A549 (cell line): ENCODE data around the gene HPS5. TPM values are rescaled to one million over a fixed set of nuclear protein-coding genes. Genes with fewer than 3 reads are reported as not detected.

Experiments
- ATAC-seq, 2 experiments: fragments of 200-7000 bp in 1 of 2; fragments of >200 bp in 1 of 2; cut with Nextera tagmentation in 1 of 2; cut with Tn5 transposase in 1 of 2; 3 replicates each; pipeline versions ENCODE4 v1.8.0 to v1.9.1; 2018 to 2020; ENCODE audit warnings: mild to moderate bottlenecking in 1 of 2, moderate library complexity in 1 of 2
- CTCF ChIA-PET: fragments of 300-600 bp; sonication (Branson Sonifier 250); formaldehyde crosslinking; extraction: SDS; loops from one replicate; lab custom pipeline; 2021; ENCODE audit warnings: antibody characterized with exemption, inconsistent platforms; lab: Yijun Ruan, JAX
- POLR2A ChIA-PET: fragments of 350-600 bp; formaldehyde crosslinking; extraction: SDS; loops from one replicate; lab custom pipeline; 2021; ENCODE audit warnings: antibody characterized with exemption, inconsistent platforms; lab: Yijun Ruan, JAX
- DNase-seq, 2 experiments: peaks; one replicate each; pipeline versions ENCODE4 v3.0.0 to v3.0.0-alpha.2; 2011 to 2016; ENCODE audit warnings: low read depth in 1 of 2, low spot score in 1 of 2
- FAIRE-seq: peaks from 2 replicates; lab custom pipeline; 2011; peaks lifted over from hg19 to GRCh38; lab: Jason Lieb, UNC
- H3K27ac ChIP-seq, 2 experiments: fragments of >200 bp; sonication (Bioruptor Twin); formaldehyde crosslinking; 3 replicates each; pipeline ENCODE4 v1.5.1; 2016 to 2017
- H3K4me1 ChIP-seq: fragments of >200 bp; sonication (Bioruptor Twin); formaldehyde crosslinking; 3 replicates; pipeline ENCODE4 v1.6.1; 2016
- H3K4me2 ChIP-seq: fragments of >200 bp; sonication (Bioruptor Twin); formaldehyde crosslinking; 3 replicates; pipeline ENCODE4 v1.6.1; 2016
- H3K4me3 ChIP-seq: fragments of >200 bp; sonication (Bioruptor Twin); formaldehyde crosslinking; 3 replicates; pipeline ENCODE4 v1.5.1; 2016
- H3K9me3 ChIP-seq: fragments of >200 bp; sonication (Bioruptor Twin); formaldehyde crosslinking; 3 replicates; pipeline ENCODE4 v1.6.1; 2016
- CHD2 ChIP-seq: fragments of 150-350 bp; IDR thresholded peaks from 2 replicates; pipeline ENCODE4 v1.6.1; 2014; ENCODE audit warnings: low read length; ENCODE audit not compliant: partially characterized antibody
- CHD4 ChIP-seq: fragments of 200-600 bp; sonication (generic); IDR thresholded peaks from 2 replicates; pipeline ENCODE4 v1.6.1; 2016; ENCODE audit warnings: antibody characterized with exemption, mild to moderate bottlenecking, borderline replicate concordance
- E2F6 ChIP-seq: IDR thresholded peaks from 2 replicates; pipeline ENCODE4 v1.6.1; 2012; ENCODE audit warnings: low read depth, borderline replicate concordance
- EHMT2 ChIP-seq: fragments of 200-600 bp; sonication (generic); IDR thresholded peaks from 2 replicates; pipeline ENCODE4 v1.6.1; 2016; ENCODE audit warnings: antibody characterized with exemption, low read depth, mild to moderate bottlenecking, moderate library complexity
- ELK1 ChIP-seq: fragments of 150-350 bp; IDR thresholded peaks from 2 replicates; pipeline ENCODE4 v1.6.1; 2014; ENCODE audit warnings: low read depth, mild to moderate bottlenecking, low read length
- FOSL2 ChIP-seq, 2 experiments: fragments of 450-650 bp in 1 of 2; fragments of >200 bp in 1 of 2; sonication (Bioruptor Twin) in 1 of 2; formaldehyde crosslinking; IDR thresholded peaks; 2 replicates each; pipeline versions ENCODE4 v1.5.0 to v1.6.1; 2016 to 2020; ENCODE audit warnings: mild to moderate bottlenecking in 1 of 2, moderate library complexity in 1 of 2
- FOXS1 ChIP-seq: fragments of 250-450 bp; sonication (Bioruptor Pico); IDR thresholded peaks from 2 replicates; pipeline ENCODE4 v1.5.0; 2020; ENCODE audit warnings: mild to moderate bottlenecking, moderate library complexity
- JUN ChIP-seq, 2 experiments: fragments of >200 bp; sonication (Bioruptor Twin); formaldehyde crosslinking; IDR thresholded peaks; 2 replicates in 1 of 2; 3 replicates in 1 of 2; pipeline ENCODE4 v1.6.1; 2016 to 2017
- KDM5A ChIP-seq: fragments of 200-600 bp; sonication (generic); IDR thresholded peaks from 2 replicates; pipeline ENCODE4 v1.6.1; 2016; ENCODE audit warnings: antibody characterized with exemption, mild to moderate bottlenecking
- MAZ ChIP-seq: fragments of 150-350 bp; IDR thresholded peaks from 2 replicates; pipeline ENCODE4 v1.6.1; 2014; ENCODE audit warnings: antibody characterized with exemption, low read depth, low read length, borderline replicate concordance
- NR3C1 ChIP-seq: fragments of >200 bp; sonication (Bioruptor Twin); formaldehyde crosslinking; IDR thresholded peaks from 3 replicates; pipeline ENCODE4 v1.6.1; 2017
- PBX3 ChIP-seq: IDR thresholded peaks from 2 replicates; pipeline ENCODE4 v1.6.1; 2012
- SMC3 ChIP-seq: fragments of >200 bp; sonication (Bioruptor Twin); formaldehyde crosslinking; IDR thresholded peaks from 3 replicates; pipeline ENCODE4 v1.6.1; 2018; ENCODE audit warnings: inconsistent platforms
- SREBF2 ChIP-seq: fragments of 450-650 bp; IDR thresholded peaks from 2 replicates; pipeline ENCODE4 v1.6.1; 2014; ENCODE audit warnings: mild to moderate bottlenecking, moderate library complexity
- TFCP2L1 ChIP-seq: fragments of 250-450 bp; sonication (Bioruptor Pico); IDR thresholded peaks from 2 replicates; pipeline ENCODE4 v1.5.0; 2021; ENCODE audit warnings: mild to moderate bottlenecking
- TP53 ChIP-seq: fragments of 250-450 bp; sonication (Bioruptor Pico); IDR thresholded peaks from 2 replicates; pipeline ENCODE4 v1.5.0; 2021; ENCODE audit warnings: mild to moderate bottlenecking, moderate library complexity
- ZC3H11A ChIP-seq: fragments of 450-650 bp; IDR thresholded peaks from 2 replicates; pipeline ENCODE4 v1.6.1; 2014; ENCODE audit warnings: antibody characterized with exemption, mild to moderate bottlenecking
- ZNF302 ChIP-seq: fragments of 250-450 bp; sonication (Bioruptor Pico); IDR thresholded peaks from 2 replicates; pipeline ENCODE4 v1.9.0; 2021; ENCODE audit warnings: inconsistent platforms, mild to moderate bottlenecking, moderate library complexity
- WGBS: methylation state at CpG from one replicate; pipeline ENCODE4 v1.1.6; 2017; ENCODE audit errors: missing lambda C conversion rate; 5-methylcytosine and 5-hydroxymethylcytosine counted together
- polyA plus RNA-seq, 4 experiments: library from polyadenylated mRNA; depleted of rRNA in 3 of 4; stranded (reverse); fragments of >200 nt; fragmentation: RNase III in 1 of 4; extraction: RNeasy Plus Mini Kit Qiagen cat#74134 plus additional on column Dnase treatment in 1 of 4; gene quantifications; 2 replicates in 3 of 4; 3 replicates in 1 of 4; pipeline ENCODE4 v1.2.3, GENCODE V29; 2011 to 2017
- TF ChIP-seq, protein P1 (sequence below): fragments of >200 bp; sonication (Bioruptor Twin); formaldehyde crosslinking; IDR thresholded peaks from 3 replicates; pipeline ENCODE4 v1.5.1; 2016

HPS5 gene
- polyA plus RNA-seq, 2 of the 4 experiments (the other 2 are of a cell fraction), result 18.4 to 29.1 TPM

DNA sequence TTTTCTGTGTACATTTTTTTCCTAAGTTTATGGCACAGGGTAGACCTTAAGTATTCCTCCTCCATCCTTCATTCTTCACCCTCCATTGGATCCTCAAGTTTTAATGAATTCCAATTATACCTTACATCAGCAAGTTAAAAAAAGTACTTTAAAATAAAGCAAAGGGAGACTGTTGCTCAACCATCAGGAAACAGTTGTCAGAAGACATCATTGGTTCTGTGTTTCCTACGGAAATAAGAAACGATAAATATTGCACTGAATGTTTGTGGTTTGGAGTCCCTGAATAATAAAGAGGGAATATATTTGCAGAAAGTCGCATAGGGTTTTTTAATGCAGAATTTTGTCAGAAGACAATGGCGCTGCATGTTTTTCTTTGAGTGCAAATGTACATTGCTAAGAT, 44.3 kb upstream of the HPS5 start (continued):
- TF ChIP-seq CHD4 (no peak), ELK1 (no peak), ZC3H11A (no peak)

DNA sequence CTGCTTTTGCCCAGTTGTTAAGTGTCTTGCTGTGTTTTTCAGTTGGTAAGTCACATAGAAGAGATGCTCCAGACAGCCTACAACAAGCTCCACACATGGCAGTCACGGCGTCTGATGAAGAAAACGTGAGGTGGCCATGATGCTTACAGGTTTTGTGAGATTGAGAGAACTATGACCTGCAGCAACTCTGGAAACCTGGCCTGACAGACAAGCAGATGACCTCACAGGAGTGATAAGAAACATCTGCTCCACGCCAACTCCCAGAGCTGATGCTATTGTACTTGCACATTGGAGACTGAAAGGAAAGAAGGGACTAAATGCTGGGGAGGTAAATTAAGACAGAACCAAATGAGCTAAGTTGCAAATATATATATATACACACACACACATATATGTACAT, 43.8 kb upstream of the HPS5 start:
- FAIRE-seq (no peak), DNase-seq (no peak), ATAC-seq (no peak)
- no peak overlapping the region for H3K4me2 ChIP-seq
- TF ChIP-seq ZC3H11A (no peak), PBX3 (no peak)
- WGBS, result 93% methylated on average over 4 of the region's 4 CpGs
- POLR2A ChIA-PET, result no interaction called here
- H3K9me3 ChIP-seq, result no peaks in the 10 kb centered on the region
- no peak overlapping the region for H3K27ac ChIP-seq
- H3K4me1 ChIP-seq, result no peaks in the 10 kb centered on the region
- CTCF ChIA-PET, result no interaction called here
- H3K4me3 ChIP-seq, result no peak overlapping the region

- DNase-seq, result no peak
- 96% methylated on average over 4 of the region's 4 CpGs for WGBS
- Histone ChIP-seq H3K27ac (no peak overlapping the region), H3K4me3 (no peak overlapping the region), H3K4me1 (no peaks in the 10 kb centered on the region), H3K9me3 (no peaks in the 10 kb centered on the region), H3K4me2 (no peak overlapping the region)
- ChIA-PET POLR2A (no interaction called here), CTCF (interaction anchor here (0.6 to 2.0 kb wide), 3 partner anchors 9 to 20 kb away, joined by 3 to 5 read pairs (median 5); no protein-coding TSS in a partner anchor)
- ATAC-seq, result no peak
- no peak for TF ChIP-seq SMC3
- TF ChIP-seq, protein P1, sequence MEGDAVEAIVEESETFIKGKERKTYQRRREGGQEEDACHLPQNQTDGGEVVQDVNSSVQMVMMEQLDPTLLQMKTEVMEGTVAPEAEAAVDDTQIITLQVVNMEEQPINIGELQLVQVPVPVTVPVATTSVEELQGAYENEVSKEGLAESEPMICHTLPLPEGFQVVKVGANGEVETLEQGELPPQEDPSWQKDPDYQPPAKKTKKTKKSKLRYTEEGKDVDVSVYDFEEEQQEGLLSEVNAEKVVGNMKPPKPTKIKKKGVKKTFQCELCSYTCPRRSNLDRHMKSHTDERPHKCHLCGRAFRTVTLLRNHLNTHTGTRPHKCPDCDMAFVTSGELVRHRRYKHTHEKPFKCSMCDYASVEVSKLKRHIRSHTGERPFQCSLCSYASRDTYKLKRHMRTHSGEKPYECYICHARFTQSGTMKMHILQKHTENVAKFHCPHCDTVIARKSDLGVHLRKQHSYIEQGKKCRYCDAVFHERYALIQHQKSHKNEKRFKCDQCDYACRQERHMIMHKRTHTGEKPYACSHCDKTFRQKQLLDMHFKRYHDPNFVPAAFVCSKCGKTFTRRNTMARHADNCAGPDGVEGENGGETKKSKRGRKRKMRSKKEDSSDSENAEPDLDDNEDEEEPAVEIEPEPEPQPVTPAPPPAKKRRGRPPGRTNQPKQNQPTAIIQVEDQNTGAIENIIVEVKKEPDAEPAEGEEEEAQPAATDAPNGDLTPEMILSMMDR, result no peak
- no peak for TF ChIP-seq CHD2
- TF ChIP-seq FOSL2 (IDR thresholded peaks at IDR 0.05), result no peak
- no peak for TF ChIP-seq FOSL2 (CRISPR knock-in tag; IDR thresholded peaks at IDR 0.05)
- no peak for TF ChIP-seq E2F6
- TF ChIP-seq MAZ, result no peak
- TF ChIP-seq SREBF2, result no peak
- no peak for TF ChIP-seq NR3C1
- TF ChIP-seq TP53, result no peak
- no peak for TF ChIP-seq FOXS1 (CRISPR knock-in tag)
- TF ChIP-seq JUN (IDR thresholded peaks at IDR 0.05), result no peak
- TF ChIP-seq EHMT2, result no peak
- no peak for TF ChIP-seq ZNF302 (CRISPR knock-in tag)
- TF ChIP-seq KDM5A, result no peak
- TF ChIP-seq TFCP2L1 (CRISPR knock-in tag), result no peak
- no peak for FAIRE-seq
Measured at GRCh38 chr11:18364495-18365073, 42.6 kb upstream of the HPS5 start.
